Cardiac muscle cell (in vitro differentiated cells and primary cell): ENCODE measurements around the gene MRTFA. TPM values are rescaled to one million over a fixed set of nuclear protein-coding genes. Genes with fewer than 3 reads are reported as not detected.

Experiments used
- DNase-seq, 2 donors: peaks; one replicate each; pipeline versions ENCODE4 v3.0.0 to v3.0.0-alpha.2; 2010 to 2017; ENCODE audit warnings: low read depth in 1 of 2, low spot score in 1 of 2
- H3K27ac ChIP-seq: fragments of 200-600 bp; sonication (generic); 2 replicates; pipeline ENCODE4 v1.5.1; 2016
- H3K27me3 ChIP-seq: fragments of 200-600 bp; sonication (generic); 2 replicates; pipeline ENCODE4 v1.6.0; 2016; ENCODE audit warnings: control low read depth
- H3K36me3 ChIP-seq: fragments of 200-600 bp; sonication (generic); 2 replicates; pipeline ENCODE4 v1.5.1; 2016; ENCODE audit warnings: control low read depth
- H3K4me1 ChIP-seq: fragments of 200-600 bp; sonication (generic); 2 replicates; pipeline ENCODE4 v1.8.1; 2017; ENCODE audit warnings: low read depth, mild to moderate bottlenecking, mixed run types
- H3K4me3 ChIP-seq: fragments of 200-600 bp; sonication (generic); 2 replicates; pipeline ENCODE4 v1.5.1; 2016; ENCODE audit warnings: mild to moderate bottlenecking
- H3K9me3 ChIP-seq: fragments of 200-600 bp; sonication (generic); 2 replicates; pipeline ENCODE4 v1.5.1; 2017; ENCODE audit warnings: low read depth, mild to moderate bottlenecking, control low read depth
- CTCF ChIP-seq: IDR thresholded peaks from 2 replicates; pipeline ENCODE4 v1.5.1; 2012; ENCODE audit warnings: low read depth, mild to moderate bottlenecking, low read length
- polyA plus RNA-seq: library from polyadenylated mRNA; unstranded; fragments of >200 nt; fragmentation: Nextera tagmentation; extraction: Ambion mirVana; gene quantifications from 2 replicates; pipeline ENCODE4 v1.2.1, GENCODE V29; 2016
- total RNA-seq: library from RNA; depleted of rRNA; stranded (reverse); fragments of >200 nt; gene quantifications from 2 replicates; pipeline ENCODE4 v1.2.3, GENCODE V29; 2016

MRTFA gene
- total and polyA plus RNA-seq, 2 experiments from 2014 or later: 32.6 to 116 TPM

- Histone ChIP-seq H3K27ac (no peak overlapping the region), H3K4me3 (no peak overlapping the region), H3K9me3 (no peaks in the 10 kb centered on the region), H3K36me3 (no peaks in the 10 kb centered on the region), H3K4me1 (no peaks in the 10 kb centered on the region), H3K27me3 (no peaks in the 10 kb centered on the region)
- DNase-seq: no peak
- TF ChIP-seq CTCF: no peak
These were observed 11.7 kb downstream of the MRTFA start for GRCh38 chr22:40624770-40625169.

GRCh38 chr22:40621309-40622151 lies 15.0 kb downstream of the MRTFA start:
- TF ChIP-seq CTCF: no peak
- H3K36me3 ChIP-seq: no peaks in the 10 kb centered on the region
- no peak for DNase-seq
- peaks cover 3% of the 10 kb centered on the region for H3K4me1 ChIP-seq
- no peaks in the 10 kb centered on the region for H3K27me3 ChIP-seq
- H3K4me3 ChIP-seq: no peak overlapping the region
- H3K9me3 ChIP-seq: no peaks in the 10 kb centered on the region
- H3K27ac ChIP-seq: no peak overlapping the region

- Histone ChIP-seq H3K9me3 (no peaks in the 10 kb centered on the region), H3K27ac (no peak overlapping the region), H3K4me3 (no peak overlapping the region), H3K27me3 (no peaks in the 10 kb centered on the region), H3K36me3 (no peaks in the 10 kb centered on the region), H3K4me1 (peaks cover 8% of the 10 kb centered on the region)
- TF ChIP-seq CTCF: no peak
- DNase-seq: peak in 1 of 2 donors; percentile 51
These were observed 16.0 kb downstream of the MRTFA start for GRCh38 chr22:40620464-40621046.

- no peak for TF ChIP-seq CTCF
- no peak for DNase-seq
- no peak overlapping the region for H3K4me3 ChIP-seq
- peaks cover 8% of the 10 kb centered on the region for H3K4me1 ChIP-seq
- no peaks in the 10 kb centered on the region for H3K36me3 ChIP-seq
- H3K27me3 ChIP-seq: no peaks in the 10 kb centered on the region
- no peaks in the 10 kb centered on the region for H3K9me3 ChIP-seq
- no peak overlapping the region for H3K27ac ChIP-seq
These were observed 18.1 kb downstream of the MRTFA start for GRCh38 chr22:40618400-40618799.

- H3K4me1 ChIP-seq: peaks cover 8% of the 10 kb centered on the region
- no peaks in the 10 kb centered on the region for H3K36me3 ChIP-seq
- TF ChIP-seq CTCF: no peak
- no peak overlapping the region for H3K4me3 ChIP-seq
- no peaks in the 10 kb centered on the region for H3K9me3 ChIP-seq
- DNase-seq: no peak
- H3K27ac ChIP-seq: peak overlapping the region; percentile 72
- no peaks in the 10 kb centered on the region for H3K27me3 ChIP-seq
These were observed 19.9 kb downstream of the MRTFA start for GRCh38 chr22:40616578-40616977.
